ENCODE results near the gene AKAP5.

DNA sequence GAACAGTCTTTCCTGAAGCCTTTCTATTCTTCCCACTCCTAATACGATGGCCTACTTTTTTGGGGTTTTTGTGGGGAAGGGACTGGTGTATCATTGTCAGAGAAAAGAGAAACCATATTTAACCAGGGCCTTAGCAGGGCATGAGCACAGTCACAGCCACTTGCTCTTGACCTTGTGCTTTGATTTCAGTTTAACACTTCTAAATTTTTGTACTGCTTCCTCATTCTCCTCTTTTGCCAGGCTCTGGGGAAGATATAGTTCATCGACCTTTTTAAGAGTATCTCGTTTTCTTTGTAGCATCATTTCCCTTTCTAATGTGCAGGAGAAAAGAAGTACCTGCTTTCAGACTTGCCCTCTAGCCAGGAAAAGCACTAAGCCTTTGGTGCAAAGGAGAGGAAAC, 41.4 kb downstream of the AKAP5 start:
- no peak for TF ChIP-seq MAX (IDR thresholded peaks at IDR 0.05)
- TF ChIP-seq USF1 (IDR thresholded peaks at IDR 0.05) = no peak
- TF ChIP-seq CREB1 (IDR thresholded peaks at IDR 0.05; ENCODE audit: low read depth) = no peak
- TF ChIP-seq CEBPB (IDR thresholded peaks at IDR 0.05) = no peak
- TF ChIP-seq REST (IDR thresholded peaks at IDR 0.05; ENCODE audit: low read depth) = no peak
- no peak for TF ChIP-seq NFIC (IDR thresholded peaks at IDR 0.05)
- TF ChIP-seq TCF12 (IDR thresholded peaks at IDR 0.05; ENCODE audit: low read depth) = no peak
- TF ChIP-seq EGR1 (IDR thresholded peaks at IDR 0.05) = no peak
- no peak for TF ChIP-seq ZBTB7A (IDR thresholded peaks at IDR 0.05; ENCODE audit: low read depth)
- no peak for TF ChIP-seq EP300 (IDR thresholded peaks at IDR 0.05; ENCODE audit: borderline replicate concordance)
- no peak for TF ChIP-seq YY1 (IDR thresholded peaks at IDR 0.05; ENCODE audit: low read depth)
- no peak for TF ChIP-seq FOXM1 (IDR thresholded peaks at IDR 0.05; ENCODE audit: borderline replicate concordance, low read depth)
- no peak for TF ChIP-seq RAD21 (IDR thresholded peaks at IDR 0.05; ENCODE audit: low read depth)

Data from Ishikawa (cell line).